Osteoblast (primary cell): Measurements from ENCODE around the gene BCL2A1. TPM values are rescaled to one million over a fixed set of nuclear protein-coding genes. Genes with fewer than 3 reads are reported as not detected.

Experiments used
- DNase-seq: peaks from one replicate; pipeline ENCODE4 v3.0.0; 2011; ENCODE audit warnings: low spot score, mixed read lengths; ENCODE audit not compliant: insufficient read length; ENCODE audit errors: missing footprints
- H2AFZ ChIP-seq: 2 replicates; pipeline ENCODE4 v1.6.0; 2011; ENCODE audit warnings: mild to moderate bottlenecking, low read length
- H3K27ac ChIP-seq: 2 replicates; pipeline ENCODE4 v1.5.1; 2011; ENCODE audit warnings: mild to moderate bottlenecking, low read depth, low read length, moderate library complexity
- H3K27me3 ChIP-seq: 2 replicates; pipeline ENCODE4 v1.6.0; 2012; ENCODE audit warnings: mild to moderate bottlenecking, control low read depth, inconsistent platforms, low read length, moderate library complexity; ENCODE audit not compliant: insufficient read depth
- H3K36me3 ChIP-seq: 2 replicates; pipeline ENCODE4 v1.5.1; 2011; ENCODE audit warnings: mild to moderate bottlenecking, low read length, control low read depth, moderate library complexity; ENCODE audit not compliant: insufficient read depth
- H3K4me1 ChIP-seq: 2 replicates; pipeline ENCODE4 v1.5.1; 2011; ENCODE audit warnings: mild to moderate bottlenecking, low read length, control low read depth, moderate library complexity; ENCODE audit not compliant: insufficient read depth
- H3K4me2 ChIP-seq: 2 replicates; pipeline ENCODE4 v1.6.0; 2011; ENCODE audit warnings: mild to moderate bottlenecking, low read length; ENCODE audit not compliant: insufficient read depth
- H3K4me3 ChIP-seq: fragments of 200-600 bp; sonication (generic); 3 replicates; pipeline ENCODE4 v1.5.1; 2012; ENCODE audit warnings: mild to moderate bottlenecking, low read length, inconsistent platforms; ENCODE audit not compliant: insufficient read depth
- H3K79me2 ChIP-seq: 2 replicates; pipeline ENCODE4 v1.6.0; 2012; ENCODE audit warnings: mild to moderate bottlenecking, low read length, control low read depth, inconsistent platforms; ENCODE audit not compliant: insufficient read depth
- H3K9me3 ChIP-seq: 2 replicates; pipeline ENCODE4 v1.5.1; 2011; ENCODE audit warnings: low read depth, low read length, control low read depth
- H4K20me1 ChIP-seq: 2 replicates; pipeline ENCODE4 v1.6.0; 2012; ENCODE audit warnings: mild to moderate bottlenecking, low read length, control low read depth; ENCODE audit not compliant: insufficient read depth
- CTCF ChIP-seq: IDR thresholded peaks from 2 replicates; pipeline ENCODE4 v1.5.1; 2011; ENCODE audit warnings: mild to moderate bottlenecking, low read depth, low read length, moderate library complexity; ENCODE audit errors: extremely low read depth
- total RNA-seq: library from RNA; depleted of rRNA; stranded (reverse); fragments of >200 nt; gene quantifications from 2 replicates; pipeline ENCODE4 v1.2.3, GENCODE V29; 2012

BCL2A1 gene
- total RNA-seq, 1 donor = not detected

GRCh38 chr15:79914728-79915127 is 56.3 kb downstream of the BCL2A1 start:
- no peaks in the 10 kb centered on the region for H3K27me3 ChIP-seq
- H3K79me2 ChIP-seq = peaks cover under 1% of the 10 kb centered on the region
- H3K27ac ChIP-seq = no peak overlapping the region
- peaks cover 8% of the 10 kb centered on the region for H3K36me3 ChIP-seq
- no peak overlapping the region for H2AFZ ChIP-seq
- no peaks in the 10 kb centered on the region for H4K20me1 ChIP-seq
- peaks cover 24% of the 10 kb centered on the region for H3K9me3 ChIP-seq
- H3K4me3 ChIP-seq = no peak overlapping the region
- no peak overlapping the region for H3K4me2 ChIP-seq
- DNase-seq = no peak
- TF ChIP-seq CTCF = no peak
- H3K4me1 ChIP-seq = no peaks in the 10 kb centered on the region

Other genes with a start within 250 kb of the BCL2A1 start
- gene MTHFS, start 74.2 kb downstream of the BCL2A1 start, total RNA-seq = 15.6 and 17.0 TPM in 2 replicates
- gene ZFAND6, start 88.5 kb upstream of the BCL2A1 start, total RNA-seq = 109 and 112 TPM in 2 replicates
- gene FAH, start 181.8 kb upstream of the BCL2A1 start, total RNA-seq = 17.7 and 21.2 TPM in 2 replicates